AG04450 (cell line): ENCODE measurements around the gene UNKL. TPM values are rescaled to one million over a fixed set of nuclear protein-coding genes. Genes with fewer than 3 reads are reported as not detected.

Experiments used
- CTCF ChIA-PET: fragments of 300-600, 350-600 bp; formaldehyde crosslinking; extraction: SDS; loops from one replicate; lab custom pipeline; 2022; ENCODE audit warnings: antibody characterized with exemption, inconsistent platforms; lab: Charles Lee
- POLR2A ChIA-PET: fragments of 350-600 bp; formaldehyde crosslinking; extraction: SDS; loops from one replicate; lab custom pipeline; 2021; ENCODE audit warnings: antibody characterized with exemption, inconsistent platforms; lab: Yijun Ruan, JAX
- DNase-seq: peaks from one replicate; pipeline ENCODE4 v3.0.0-alpha.2; 2011; ENCODE audit warnings: low read depth, low spot score
- H3K27ac ChIP-seq: one replicate; pipeline ENCODE4 v1.5.1; 2012; ENCODE audit warnings: low read depth, low read length, control low read depth
- H3K27me3 ChIP-seq: one replicate; pipeline ENCODE4 v1.6.0; 2012; ENCODE audit warnings: low read length; ENCODE audit not compliant: control insufficient read depth, insufficient read depth
- H3K4me3 ChIP-seq: 2 replicates; pipeline ENCODE4 v1.5.1; 2011; ENCODE audit warnings: mild to moderate bottlenecking, low read depth, low read length, control low read depth
- H3K9me3 ChIP-seq: 2 replicates; pipeline ENCODE4 v1.5.1; 2012; ENCODE audit warnings: low read length; ENCODE audit not compliant: control insufficient read depth, insufficient read depth
- polyA plus RNA-seq: library from polyadenylated mRNA; depleted of rRNA; stranded (reverse); fragments of >200 nt; gene quantifications from 2 replicates; pipeline ENCODE4 v1.2.3, GENCODE V29; 2011
- TF ChIP-seq, protein P1 (sequence below): IDR thresholded peaks from 2 replicates; pipeline ENCODE4 v1.5.1; 2011; ENCODE audit warnings: low read depth, low read length, control low read depth, inconsistent platforms

The UNKL gene
- polyA plus RNA-seq, 1 experiment = 7.6 TPM

DNA sequence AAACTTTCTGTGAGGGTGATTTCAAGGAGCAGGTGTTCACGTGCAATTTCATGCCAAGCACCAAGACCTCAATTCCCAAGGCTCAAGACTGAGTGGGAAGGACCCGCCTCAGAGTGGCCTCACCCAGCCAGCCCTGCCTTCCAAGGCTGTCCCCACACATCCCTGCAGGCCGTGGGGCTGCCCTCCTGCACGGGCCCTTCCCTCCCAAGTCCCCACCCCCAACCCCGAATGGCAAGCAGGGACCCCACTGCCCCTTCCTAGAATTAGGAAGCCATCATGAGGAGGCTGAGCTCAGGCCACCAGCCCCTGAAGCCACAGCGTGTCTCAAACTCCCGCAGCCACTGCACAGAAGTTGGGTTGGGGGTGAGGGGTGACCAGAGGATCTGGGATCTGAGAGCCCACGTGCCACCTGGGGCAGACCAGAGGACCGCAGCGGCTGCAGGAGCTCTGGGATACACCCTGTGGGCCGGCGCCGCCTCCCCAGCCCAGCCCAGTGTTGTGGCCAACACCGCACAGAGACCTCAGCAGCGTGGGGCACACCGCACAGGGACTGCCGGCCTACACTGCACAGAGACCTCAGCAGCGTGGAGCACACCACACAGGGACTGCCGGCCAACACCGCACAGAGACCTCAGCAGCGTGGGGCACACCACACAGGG lies 42.1 kb downstream of the UNKL start:
- no peak for DNase-seq
- CTCF ChIA-PET = no interaction called here
- POLR2A ChIA-PET = no interaction called here
- Histone ChIP-seq H3K27ac (no peak overlapping the region), H3K9me3 (peaks cover 3% of the 10 kb centered on the region; the same call in 1 of the 2 replicates), H3K4me3 (no peak overlapping the region), H3K27me3 (no peaks in the 10 kb centered on the region)
- TF ChIP-seq, protein P1, sequence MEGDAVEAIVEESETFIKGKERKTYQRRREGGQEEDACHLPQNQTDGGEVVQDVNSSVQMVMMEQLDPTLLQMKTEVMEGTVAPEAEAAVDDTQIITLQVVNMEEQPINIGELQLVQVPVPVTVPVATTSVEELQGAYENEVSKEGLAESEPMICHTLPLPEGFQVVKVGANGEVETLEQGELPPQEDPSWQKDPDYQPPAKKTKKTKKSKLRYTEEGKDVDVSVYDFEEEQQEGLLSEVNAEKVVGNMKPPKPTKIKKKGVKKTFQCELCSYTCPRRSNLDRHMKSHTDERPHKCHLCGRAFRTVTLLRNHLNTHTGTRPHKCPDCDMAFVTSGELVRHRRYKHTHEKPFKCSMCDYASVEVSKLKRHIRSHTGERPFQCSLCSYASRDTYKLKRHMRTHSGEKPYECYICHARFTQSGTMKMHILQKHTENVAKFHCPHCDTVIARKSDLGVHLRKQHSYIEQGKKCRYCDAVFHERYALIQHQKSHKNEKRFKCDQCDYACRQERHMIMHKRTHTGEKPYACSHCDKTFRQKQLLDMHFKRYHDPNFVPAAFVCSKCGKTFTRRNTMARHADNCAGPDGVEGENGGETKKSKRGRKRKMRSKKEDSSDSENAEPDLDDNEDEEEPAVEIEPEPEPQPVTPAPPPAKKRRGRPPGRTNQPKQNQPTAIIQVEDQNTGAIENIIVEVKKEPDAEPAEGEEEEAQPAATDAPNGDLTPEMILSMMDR = no peak

GRCh38 chr16:1371054-1371978 lies 43.2 kb downstream of the UNKL start:
- ChIA-PET CTCF (no interaction called here), POLR2A (no interaction called here)
- peaks cover 3% of the 10 kb centered on the region; the same call in 1 of the 2 replicates for H3K9me3 ChIP-seq
- TF ChIP-seq, protein P1 = no peak
- H3K27ac ChIP-seq = no peak overlapping the region
- no peak for DNase-seq
- H3K27me3 ChIP-seq = no peaks in the 10 kb centered on the region
- H3K4me3 ChIP-seq = no peak overlapping the region

DNA sequence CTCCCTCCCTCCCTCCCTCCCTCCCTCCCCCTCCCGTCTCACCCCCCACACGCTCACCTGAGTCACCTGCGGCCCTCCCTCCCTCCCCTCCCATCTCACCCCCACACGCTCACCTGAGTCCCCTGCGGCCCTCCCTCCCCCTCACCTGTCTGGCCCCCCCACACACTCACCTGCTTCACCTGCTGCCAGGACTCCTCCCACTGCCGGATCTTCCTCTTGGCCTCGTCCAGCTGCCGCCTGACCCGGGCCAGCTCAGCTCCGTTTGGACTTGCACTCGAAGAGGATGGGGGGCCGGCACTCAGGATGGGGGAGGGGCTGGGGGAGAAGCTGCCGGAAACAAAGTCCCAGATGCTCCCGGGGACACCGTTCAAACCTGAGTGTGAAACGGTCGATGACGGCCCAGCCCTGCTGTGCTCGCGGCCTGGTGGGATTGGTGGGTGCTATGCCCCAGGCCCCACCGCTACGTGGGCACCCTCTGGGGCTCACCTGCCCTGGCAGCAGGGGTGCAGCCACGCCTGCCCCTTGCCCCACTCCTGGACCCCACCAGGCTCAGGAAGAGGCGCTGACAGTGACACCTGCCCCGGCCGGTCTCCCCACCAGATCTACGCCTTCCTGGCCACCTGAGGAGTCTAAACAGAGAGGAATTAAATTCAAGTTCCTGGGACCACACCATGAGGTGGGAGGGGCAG lies 46.9 kb downstream of the UNKL start:
- Histone ChIP-seq H3K27me3 (no peaks in the 10 kb centered on the region), H3K9me3 (peaks cover 3% of the 10 kb centered on the region; the same call in 1 of the 2 replicates), H3K27ac (no peak overlapping the region), H3K4me3 (no peak overlapping the region)
- ChIA-PET POLR2A (no interaction called here), CTCF (no interaction called here)
- TF ChIP-seq, protein P1 = no peak
- no peak for DNase-seq

DNA sequence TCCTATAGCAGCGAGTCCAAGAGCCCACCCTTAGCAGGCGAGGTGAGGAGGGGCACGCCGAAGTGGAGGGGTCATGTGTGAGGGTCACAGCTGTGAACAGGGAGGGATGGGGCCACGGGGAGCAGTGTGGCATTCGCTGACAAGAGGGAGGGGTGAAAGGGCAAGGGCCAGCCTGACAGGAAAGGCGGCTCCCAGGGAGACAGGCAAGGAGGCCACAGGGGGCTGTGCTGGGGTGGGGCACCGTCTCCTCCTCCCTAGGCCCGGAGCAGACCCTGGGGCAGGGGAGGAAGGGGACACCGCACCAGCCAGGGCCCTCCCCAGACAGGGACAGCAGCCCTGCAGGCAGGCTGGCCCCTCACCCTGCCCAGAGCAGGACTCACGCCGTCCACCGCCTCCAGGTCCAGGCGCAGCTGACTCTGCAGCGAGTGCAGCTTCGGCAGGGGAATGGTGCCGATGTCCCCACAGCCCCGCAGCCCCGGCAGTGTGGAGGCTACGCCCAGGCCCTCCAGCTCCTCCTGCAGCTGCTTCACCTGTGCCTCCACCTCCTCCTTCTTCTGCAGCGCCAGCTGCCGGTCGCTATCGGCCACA lies 47.7 kb downstream of the UNKL start:
- ChIA-PET CTCF (no interaction called here), POLR2A (no interaction called here)
- DNase-seq = no peak
- Histone ChIP-seq H3K27me3 (no peaks in the 10 kb centered on the region), H3K4me3 (no peak overlapping the region), H3K27ac (no peak overlapping the region), H3K9me3 (peaks cover 3% of the 10 kb centered on the region; the same call in 1 of the 2 replicates)
- TF ChIP-seq, protein P1 = no peak
